Dermis blood vessel endothelial cell (primary cell): ENCODE data around the gene PYGO2. TPM values are rescaled to one million over a fixed set of nuclear protein-coding genes. Genes with fewer than 3 reads are reported as not detected.
A peak's percentile ranks its signal among the peaks of the same experiment; 100 is the strongest.
"Not testable (repeated sequence)": the region's sequence is repeated elsewhere in the genome, so short reads cannot be mapped to it uniquely, and the experiment has no call there.

Experiments
- DNase-seq: peaks from one replicate; pipeline ENCODE4 v3.0.0; 2010
- total RNA-seq: library from RNA; depleted of rRNA; stranded (reverse); fragments of >200 nt; gene quantifications from 2 replicates; pipeline ENCODE4 v1.2.3, GENCODE V29; 2014

Gene PYGO2
- total RNA-seq, 1 donor from 2014 or later, result 7.1 TPM

DNA sequence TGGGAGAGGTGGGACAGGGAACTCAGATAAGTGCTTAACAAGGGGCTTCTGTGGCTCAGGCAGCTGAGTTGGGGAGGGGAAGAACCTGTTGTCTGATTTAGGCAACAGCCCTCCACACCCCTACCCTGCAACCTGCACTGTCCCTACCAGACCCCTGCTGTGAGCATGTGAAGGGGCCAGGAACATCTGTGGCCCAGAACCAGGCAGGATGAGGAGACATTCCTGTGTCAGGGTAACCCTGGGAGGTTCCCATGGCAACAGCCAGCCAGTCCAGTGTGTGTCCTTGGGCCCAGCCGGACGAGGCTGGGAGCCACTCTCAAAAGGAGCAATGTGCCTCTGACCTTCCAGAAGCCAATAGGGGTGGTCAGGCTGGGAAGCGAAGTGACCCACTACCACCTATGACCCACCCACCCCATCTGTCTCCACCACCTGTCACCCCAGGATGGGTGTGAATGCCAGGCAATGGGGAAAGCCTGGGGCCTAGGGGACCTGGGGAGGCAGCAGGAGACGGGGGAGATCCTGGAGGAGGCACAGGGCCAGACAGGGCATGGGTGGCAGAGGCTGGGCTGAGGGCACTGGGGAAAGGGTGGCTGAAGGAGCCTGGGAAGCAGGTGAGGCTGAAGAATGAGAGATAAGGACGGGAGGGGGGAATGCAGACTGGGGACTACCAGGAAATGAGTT, 20.1 kb downstream of the PYGO2 start:
- peak; percentile 17 for DNase-seq

DNA sequence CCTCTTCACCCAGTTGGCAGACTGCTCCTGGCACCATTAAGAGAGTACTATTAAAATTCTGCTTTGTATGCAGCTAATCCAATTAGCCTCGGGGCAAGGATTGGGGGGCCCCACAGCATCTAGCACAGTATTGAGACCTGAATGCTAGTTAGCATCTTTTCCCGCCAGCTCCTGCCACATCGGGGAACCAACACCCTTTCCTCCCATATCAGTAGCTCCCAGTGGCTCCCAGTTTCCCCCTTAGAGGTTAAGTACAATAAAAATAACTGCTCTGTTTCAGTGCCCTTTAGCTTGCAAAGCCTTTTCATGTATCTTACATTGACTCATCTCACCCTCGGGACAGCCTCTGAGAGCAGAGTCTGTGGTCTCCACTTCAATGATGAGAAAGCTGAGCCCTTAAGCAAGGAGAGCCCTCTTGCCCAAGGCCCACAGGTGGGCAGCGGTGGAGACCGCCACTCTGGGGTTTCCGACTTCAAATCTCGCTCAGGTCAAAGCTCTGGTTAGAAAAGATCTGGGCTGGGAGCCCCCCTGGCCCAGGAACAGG, 20.9 kb downstream of the PYGO2 start:
- DNase-seq, result no peak

DNA sequence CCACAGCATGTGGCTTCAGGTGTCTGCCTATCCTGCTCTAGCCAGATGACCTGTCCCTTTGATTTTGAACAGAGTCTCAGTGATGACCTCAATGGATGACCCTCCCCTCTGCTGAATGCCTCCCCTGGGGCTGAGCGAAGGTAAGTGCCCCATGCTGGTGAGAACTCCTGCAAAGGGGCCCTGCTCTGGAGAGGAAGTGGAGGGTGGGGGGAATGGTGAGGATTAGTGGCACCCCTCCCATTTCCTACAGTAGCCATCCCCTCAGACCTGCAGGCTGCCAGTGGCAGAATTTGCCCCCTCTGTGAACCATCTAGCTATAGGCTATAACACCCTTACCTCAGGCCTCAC, 21.4 kb downstream of the PYGO2 start:
- no peak for DNase-seq

DNA sequence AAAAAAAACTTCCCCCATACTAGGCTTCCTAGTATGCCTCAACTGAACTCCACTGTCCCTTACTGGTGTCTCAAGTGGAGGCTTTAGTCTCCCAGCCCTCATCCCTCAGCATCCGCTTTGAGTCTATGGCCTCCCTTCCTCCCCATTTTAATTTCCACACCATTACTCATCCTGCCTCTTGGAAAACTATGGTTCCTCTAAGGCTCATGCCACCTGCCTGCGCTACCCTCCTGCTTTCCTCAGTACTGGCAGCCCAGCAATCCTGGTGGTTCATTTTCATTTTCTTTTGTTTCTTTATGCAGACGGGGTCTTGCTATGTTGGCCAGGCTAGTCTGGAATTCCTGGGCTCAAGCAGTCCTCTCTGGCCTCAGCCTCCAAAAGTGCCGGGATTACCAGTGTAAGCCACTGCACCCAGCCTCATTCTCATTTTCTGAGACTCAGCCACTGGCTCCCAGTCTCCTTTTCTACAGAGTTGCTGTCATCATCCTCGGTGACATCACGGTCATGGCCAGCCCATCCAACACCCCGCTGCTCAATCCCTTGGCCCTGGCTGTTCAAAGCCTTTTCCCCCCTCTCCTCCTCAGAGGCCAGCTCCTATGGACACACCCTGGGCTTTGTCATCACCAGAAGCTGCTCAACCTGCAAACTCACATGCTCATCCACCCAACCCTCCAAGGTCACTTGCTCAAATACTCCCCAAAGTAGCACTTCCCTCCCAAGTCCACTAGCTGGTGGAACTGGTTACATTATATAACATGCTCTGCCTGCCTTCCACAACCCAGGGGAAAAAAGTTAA, 22.8 kb downstream of the PYGO2 start:
- no peak for DNase-seq

DNA sequence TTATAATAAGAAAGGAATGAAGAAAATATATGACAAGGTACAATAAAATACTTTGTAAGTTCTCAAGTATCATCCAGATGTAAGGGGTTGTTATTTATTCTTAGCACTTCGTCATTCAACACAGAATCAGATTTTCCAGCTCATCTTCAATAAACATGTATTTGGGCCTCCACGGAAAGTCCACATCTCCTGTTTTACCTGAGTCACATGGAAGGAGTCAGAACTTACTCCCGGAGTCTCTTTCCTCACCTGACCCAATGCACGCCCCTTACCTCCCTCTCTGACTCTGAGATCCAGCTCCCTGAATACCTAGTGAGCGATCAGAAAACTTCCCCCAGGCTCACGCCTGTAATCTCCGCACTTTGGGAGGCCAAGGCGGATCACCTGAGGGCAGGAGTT, 23.6 kb downstream of the PYGO2 start:
- DNase-seq, result no peak

DNA sequence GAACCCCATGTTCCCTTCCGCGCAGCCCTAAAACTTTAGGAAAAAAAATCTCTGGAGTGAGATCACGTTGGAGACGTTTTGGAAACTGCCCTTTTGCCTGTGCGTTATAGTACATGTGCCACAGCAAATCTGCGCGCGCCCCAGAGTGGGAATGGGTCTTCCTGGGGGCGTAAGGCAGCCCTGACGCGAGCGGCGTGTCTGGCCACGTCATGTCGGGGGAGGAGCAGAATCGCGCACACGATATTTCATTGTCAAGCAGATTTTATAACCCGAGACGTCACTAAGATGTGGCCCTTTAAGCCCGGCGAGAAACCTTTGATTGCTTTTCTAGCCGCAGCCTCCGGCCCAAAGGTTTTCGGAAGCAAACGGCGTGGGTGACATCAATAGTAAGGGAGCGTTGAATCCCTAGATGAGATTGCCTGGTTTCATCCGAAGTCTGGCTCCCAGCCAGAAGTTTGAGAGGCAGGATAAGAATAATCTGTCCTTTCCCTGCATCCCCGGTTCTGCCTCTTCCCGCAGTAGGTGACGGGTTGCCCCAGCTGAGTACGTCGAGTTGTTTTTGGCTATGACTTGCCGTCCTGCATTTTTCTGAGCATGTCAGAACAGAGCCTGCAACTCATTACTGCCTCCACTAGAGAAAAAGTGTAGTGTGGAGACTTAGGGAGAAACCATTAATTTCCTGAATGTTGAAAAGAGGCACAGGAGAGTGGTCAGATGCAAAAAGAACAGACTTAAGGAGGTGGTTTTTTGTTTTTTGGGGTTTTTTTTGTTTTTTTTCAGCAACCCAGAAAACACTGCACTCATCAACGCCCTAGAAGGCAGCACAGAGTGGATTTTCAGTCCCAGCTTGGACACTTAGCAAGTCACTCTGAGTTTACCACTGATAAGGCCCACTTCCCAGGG, 24.2 kb downstream of the PYGO2 start:
- peak; percentile 97 for DNase-seq

DNA sequence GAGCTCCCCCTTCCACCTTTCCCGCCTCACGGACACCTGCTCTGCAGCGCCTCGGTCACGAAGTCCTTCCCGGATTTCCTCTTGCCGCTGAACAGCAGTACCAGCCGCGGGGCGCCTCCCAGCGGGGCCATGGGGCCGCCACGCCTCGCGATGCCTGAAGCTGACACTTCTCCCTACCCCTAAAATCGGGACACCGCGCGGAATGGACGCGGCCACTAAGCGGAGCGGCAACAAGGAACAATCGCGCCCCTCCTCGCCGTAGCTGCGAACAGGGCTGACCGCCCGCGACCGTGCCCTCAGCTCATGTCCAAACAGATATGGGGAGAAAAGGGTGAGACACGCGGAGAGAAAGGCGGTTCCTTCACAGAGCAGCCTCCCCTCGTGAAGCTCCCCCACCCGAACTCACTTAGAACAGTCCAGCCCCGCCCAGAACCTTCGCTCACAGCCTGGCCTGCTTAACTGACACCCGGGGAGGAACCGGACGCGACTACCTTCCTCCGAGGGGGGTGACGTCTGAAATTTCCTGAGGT, 25.0 kb downstream of the PYGO2 start, which contains the start of gene PMVK:
PMVK (minus strand) TSS at position 165 of the 530 bp plus-strand sequence; CDS start at position 131, 34 bp downstream.
- peak; percentile 98 for DNase-seq

DNA sequence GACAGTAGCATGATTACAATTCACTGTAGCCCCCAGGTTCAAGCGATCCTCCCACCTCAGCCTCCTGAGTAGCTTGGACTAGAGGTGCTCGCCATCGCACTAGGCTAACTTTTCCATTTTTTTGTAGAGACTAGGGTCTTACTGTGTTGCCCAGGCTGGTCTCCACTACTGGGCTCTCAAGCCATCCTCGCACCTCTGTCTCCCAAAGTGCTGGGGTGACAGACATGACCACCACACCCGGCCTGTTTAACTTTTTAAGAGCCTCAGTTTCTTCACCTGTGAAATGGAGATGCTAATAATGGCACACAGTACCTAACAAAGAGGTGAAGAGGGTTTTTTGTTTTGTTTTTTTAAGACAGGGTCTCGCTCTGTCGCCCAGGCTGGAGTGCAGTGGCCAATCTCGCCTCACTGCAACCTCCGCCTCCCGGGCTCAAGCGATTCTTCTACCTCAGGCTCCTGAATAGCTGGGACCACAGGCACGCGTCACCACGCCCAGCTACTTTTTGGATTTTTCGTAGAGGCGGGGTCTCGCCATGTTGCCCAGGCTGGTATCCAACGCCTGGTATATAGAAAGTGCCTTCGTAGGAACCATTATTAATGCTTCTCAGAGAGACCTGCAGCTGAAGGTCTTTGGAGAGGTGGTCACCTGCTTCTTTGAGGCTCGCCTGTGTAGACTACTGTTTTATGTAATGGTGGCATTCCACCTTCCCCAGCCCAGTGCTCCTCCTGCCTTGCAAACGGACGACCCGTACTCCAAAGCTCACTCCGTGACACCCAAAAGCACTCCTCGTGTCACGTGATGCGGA, 25.6 kb downstream of the PYGO2 start:
- no peak for DNase-seq

DNA sequence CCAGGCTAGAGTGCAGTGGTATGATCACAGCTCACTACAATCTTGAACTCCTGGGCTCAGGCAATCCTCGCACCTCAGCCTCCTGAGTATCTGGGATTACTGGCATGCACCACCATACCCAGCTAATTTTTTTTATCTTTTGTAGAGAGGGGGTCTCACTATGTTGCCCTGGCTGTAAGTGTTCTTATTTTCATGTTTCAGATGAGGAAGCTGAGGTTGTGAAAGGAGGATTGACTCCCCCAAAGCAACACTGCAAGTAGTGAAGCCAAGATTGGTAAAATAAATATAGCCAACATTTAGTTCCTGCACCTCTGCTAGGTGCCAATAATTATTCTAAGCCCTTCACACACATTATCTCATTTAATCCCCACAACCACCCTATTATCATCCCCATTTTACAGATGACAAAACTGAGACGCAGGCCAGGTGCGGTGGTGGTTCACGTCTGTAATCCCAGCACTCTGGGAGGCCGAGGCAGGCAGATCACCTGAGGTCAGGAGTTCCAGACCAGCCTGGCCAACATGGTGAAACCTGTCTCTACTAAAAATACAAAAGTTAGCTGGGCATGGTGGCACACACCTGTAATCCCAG, 27.1 kb downstream of the PYGO2 start:
- no peak for DNase-seq

DNA sequence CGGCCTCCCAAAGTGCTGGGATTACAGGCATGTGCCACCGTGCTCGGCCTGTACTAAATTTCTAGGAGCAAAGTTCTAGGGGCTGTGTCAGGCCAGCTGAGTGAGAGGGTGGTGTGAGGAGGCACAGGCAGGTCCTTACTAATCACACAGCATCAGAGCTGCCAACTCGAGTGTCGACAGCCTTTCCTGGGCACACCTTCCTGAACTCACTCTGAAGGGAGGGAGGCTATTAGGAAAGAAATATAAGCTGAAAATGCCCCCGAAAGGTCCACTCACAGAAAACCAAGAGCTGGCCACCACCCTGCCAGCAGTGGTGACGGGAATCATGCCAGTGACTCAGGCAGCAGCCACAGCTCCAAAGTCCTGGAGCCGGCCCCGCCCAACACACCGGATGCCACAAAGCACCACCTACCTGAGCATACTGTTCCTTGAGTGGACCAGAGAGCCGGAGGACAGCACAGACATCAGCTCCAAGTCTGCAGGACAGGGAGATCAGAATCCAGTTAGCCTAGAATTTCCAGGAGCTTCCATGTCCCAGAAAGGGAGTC, 29.6 kb downstream of the PYGO2 start:
- DNase-seq, result no peak

DNA sequence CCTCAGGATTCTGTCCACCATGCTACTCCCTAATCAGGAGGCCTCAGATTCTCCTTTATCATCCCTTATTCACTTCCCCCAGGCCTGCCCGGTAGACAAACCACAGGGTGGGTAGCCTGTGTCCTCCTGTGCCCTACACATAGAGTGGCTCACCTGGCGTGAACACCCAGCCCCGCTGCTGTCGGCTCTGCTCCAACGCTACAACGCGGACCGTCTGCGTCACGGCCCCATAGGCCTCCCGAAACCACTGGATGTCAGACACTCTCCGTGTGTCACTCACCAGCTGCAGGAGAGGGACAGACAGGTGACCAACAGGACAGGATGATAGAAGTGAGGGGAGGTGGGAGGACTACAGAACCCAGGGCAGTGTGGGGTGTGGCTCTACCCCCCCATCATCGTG, 35.4 kb downstream of the PYGO2 start:
- no peak for DNase-seq

DNA sequence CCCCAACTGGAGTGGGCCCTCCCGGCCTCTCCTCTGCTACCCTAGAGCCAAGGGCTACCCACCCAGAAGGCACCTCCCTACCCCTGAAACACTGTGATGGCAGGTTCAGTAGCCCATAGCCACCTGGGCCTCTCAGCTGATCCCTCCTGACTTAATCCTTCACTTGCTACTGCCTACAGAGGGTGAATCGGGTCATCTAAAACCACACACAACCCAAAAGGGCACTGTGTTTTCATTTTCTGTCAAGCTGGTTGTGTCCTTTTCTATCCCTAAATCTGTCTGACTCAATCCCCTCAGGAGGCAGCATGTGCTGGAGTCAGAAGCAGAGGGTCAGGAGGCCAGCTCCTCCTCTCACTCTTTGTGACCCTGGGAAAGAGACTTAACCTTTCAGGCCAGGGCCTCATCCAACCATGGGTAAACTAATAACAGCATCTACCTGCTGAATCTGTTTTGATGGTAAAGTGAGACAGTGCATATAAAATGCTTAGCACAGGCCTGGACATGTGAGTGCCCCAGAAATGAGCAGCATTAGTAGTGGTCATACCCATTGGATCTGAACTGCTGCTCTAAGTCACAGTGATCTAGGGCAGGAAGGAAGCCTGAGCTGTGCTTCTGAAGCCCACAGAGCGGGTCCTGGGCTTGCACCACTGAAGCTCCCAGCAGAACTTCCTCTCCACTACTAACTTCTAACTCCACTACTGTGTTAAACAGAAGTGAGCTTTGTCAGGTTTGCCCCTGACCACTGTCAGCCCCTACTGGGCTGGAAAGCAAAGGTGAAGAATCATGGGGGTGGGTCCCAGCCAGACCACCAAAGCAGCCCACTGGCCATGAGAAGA, 36.0 kb downstream of the PYGO2 start:
- DNase-seq, result no peak

DNA sequence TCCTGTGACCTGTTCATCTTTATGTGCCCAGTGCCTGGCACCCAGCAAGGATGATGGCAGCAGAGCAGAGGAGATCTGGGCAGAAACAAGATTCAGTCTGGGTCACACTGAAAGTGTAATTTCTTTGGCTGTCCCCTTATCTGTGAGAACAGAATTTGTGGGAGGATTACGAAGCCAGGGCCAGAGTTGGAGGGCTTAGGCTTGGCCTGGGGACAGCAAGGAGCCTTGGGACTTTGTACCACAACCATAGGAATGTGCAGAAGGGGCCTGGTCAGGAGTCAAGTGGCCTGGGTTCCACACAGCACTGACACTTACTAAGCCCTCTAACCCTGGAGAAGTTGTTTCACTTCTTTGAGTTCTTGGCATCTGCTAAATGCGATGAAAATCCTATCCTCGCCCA, 37.9 kb downstream of the PYGO2 start:
- no peak for DNase-seq

DNA sequence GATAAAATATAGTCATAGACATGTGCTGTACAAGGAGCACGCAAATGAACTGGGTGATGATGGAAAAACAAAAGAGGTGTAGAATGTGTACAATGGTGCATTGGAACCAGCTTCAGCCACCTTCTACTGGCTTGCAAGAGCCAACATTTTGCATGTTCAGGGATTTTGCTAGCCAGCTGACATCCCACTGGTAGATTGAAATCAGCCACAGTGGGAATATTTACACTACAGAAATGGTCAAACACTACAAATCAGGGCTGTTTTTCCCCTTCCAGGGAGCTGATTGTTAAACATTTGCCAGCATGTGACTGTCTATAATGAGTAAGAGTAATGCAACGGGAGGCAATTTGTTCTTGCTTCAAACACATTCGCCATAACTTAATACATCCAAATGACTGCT, 48.3 kb downstream of the PYGO2 start:
- no peak for DNase-seq

DNA sequence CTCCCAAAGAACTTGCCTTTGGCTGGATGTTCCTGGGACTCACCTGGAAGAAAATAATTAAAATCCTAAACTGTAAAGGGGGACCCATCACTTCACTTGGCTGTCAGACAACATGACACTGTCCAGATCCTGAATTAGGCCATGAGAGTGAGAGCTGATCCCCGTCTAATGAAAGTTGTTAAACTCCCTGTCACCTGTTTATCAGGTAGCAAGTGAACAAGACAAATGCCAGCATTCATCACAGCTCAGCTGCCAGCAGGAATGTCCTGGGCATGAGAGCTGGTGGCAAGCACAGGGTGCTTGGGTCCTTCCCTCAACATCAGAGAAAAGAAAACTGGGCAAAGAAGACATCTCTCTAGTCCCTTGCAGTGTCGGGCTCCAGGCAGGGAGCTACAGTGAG, 48.8 kb downstream of the PYGO2 start:
- no peak for DNase-seq

DNA sequence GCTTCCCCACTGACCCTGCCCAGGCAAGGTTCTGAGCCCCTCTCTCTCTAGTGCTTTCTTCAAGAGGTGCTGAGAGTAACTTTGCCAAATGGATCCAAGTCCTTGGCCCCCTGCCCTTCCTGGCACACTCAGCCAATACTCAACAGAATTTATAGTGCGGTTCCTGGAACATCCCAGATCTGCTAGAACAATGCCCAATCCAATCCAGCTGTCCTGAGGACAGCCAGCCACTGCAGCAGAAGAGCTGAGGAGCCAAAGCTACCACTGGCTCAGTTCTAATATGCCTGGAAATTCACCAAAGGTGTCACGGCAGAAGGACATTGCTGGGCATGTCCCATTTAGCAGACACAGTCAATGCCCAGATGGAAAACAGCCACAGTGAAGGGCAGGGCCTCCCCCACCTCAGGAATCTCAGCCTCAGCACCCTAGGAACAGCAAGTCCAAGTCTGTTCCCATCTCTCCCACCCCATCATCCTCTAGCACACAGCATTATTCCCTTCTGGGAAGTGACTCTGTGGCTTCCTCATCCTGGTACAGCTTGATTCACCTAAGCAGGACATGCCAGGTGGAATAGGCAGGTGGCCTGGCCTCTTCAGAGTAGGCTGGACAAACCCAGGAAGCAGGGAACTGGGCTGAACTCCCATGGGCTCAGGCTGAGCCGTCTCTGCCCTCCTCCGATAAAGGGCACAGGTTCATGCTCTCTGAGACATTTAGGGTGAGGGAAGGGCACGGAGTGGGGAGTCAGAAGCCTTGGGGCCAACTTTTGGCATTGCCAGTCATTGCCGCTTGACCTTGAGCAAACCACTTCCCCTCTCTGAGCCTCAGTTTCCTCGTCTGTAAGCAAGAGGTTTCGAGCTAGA, 49.7 kb downstream of the PYGO2 start:
- no peak for DNase-seq

DNA sequence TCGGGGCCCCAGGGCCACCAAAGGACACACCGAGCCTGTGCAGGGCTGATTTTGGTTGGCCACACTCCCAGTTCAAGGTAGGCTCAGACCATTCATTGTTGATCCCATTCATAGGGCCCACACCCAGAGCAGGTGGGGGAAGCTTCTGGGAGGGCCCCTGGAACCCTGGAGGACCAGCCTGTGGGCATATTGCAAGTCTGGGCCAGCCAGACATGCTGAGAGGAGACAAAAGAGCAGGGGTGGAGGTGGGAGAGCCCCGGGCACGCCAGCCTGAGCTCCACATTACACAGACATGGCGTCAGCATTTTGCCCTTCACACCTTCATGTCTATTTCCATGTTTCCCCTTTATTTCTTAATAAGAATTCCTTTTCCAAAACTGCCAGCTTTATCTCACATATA, 50.7 kb downstream of the PYGO2 start:
- DNase-seq, result no peak

DNA sequence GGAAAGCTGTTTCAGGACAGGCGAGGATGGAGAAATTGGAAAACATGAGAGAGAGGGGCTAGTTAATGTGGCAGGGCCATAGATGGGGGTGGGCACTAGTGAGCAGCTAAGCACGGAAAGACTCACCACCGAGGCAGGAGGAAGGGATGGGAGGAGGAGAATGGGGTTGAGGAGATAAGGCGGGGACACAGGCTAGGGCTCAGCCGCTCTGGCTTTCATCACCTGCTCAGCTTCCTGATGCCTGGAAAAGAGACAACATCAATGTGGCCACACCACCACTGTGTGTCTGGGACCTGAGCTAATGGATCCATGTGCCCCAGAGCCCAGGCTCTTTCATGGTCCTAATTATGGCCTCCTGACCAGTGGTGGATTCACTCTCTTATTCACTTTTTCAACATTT, 52.6 kb downstream of the PYGO2 start:
- DNase-seq, result no peak

DNA sequence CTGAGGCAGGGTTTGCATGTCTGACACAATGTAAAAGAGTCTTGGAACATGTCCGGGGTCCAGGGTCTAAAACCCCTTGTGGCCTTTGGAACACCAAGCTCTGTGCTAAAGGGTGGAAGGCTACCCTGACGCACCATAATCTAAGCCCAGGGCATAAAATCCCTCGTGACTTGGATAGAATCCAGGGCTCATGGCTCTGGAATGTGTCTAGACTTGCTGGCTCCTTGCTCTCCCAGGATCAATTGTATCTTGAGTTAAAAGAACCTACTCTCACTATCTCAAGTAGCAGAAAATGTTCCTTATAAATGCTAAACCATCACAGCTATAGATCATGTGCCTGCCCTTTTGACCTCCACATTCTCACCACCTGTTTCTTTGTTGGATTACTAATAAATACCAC, 53.5 kb downstream of the PYGO2 start:
- DNase-seq, result not testable (repeated sequence)
